Keratinocyte (primary cell): ENCODE results near the gene GDPD5. TPM values are rescaled to one million over a fixed set of nuclear protein-coding genes. Genes with fewer than 3 reads are reported as not detected.

Experiments used
- DNase-seq: peaks from one replicate; pipeline ENCODE4 v3.0.0-alpha.2; 2011; ENCODE audit warnings: low read depth, missing footprints, low spot score
- FAIRE-seq: peaks from 2 replicates; lab custom pipeline; 2011; peaks lifted over from hg19 to GRCh38; lab: Jason Lieb, UNC
- H2AFZ ChIP-seq: 2 replicates; pipeline ENCODE4 v1.6.0; 2012; ENCODE audit warnings: low read length, control low read depth, inconsistent platforms; ENCODE audit not compliant: control insufficient read depth
- H3K27ac ChIP-seq: 2 replicates; pipeline ENCODE4 v1.5.1; 2011; ENCODE audit warnings: low read length; ENCODE audit not compliant: control insufficient read depth, insufficient read depth
- H3K27me3 ChIP-seq: 3 replicates; pipeline ENCODE4 v1.6.0; 2011; ENCODE audit warnings: low read length; ENCODE audit not compliant: control insufficient read depth, insufficient read depth; ENCODE audit errors: extremely low read depth
- H3K36me3 ChIP-seq, 2 experiments: 2 replicates in 1 of 2; 3 replicates in 1 of 2; pipeline ENCODE4 v1.5.1; 2011; ENCODE audit warnings: low read length in 2 of 2, mild to moderate bottlenecking in 1 of 2; ENCODE audit not compliant: control insufficient read depth in 2 of 2, insufficient read depth in 2 of 2; ENCODE audit errors: extremely low read depth in 1 of 2
- H3K4me1 ChIP-seq: 3 replicates; pipeline ENCODE4 v1.5.1; 2011; ENCODE audit warnings: low read length; ENCODE audit not compliant: control insufficient read depth, insufficient read depth; ENCODE audit errors: extremely low read depth
- H3K4me2 ChIP-seq: 3 replicates; pipeline ENCODE4 v1.6.0; 2011; ENCODE audit warnings: low read depth, low read length; ENCODE audit not compliant: control insufficient read depth, insufficient read depth; ENCODE audit errors: extremely low read depth
- H3K4me3 ChIP-seq, 3 experiments: fragments of 200-600 bp in 1 of 3; sonication (generic) in 1 of 3; 2 replicates in 2 of 3; 3 replicates in 1 of 3; pipeline ENCODE4 v1.5.1; 2011 to 2016; ENCODE audit warnings: low read length in 3 of 3, mild to moderate bottlenecking in 3 of 3, control low read depth in 2 of 3, inconsistent platforms in 1 of 3, low read depth in 1 of 3, mixed read lengths in 1 of 3, mixed run types in 1 of 3, moderate library complexity in 1 of 3; ENCODE audit not compliant: control insufficient read depth in 2 of 3, insufficient read depth in 2 of 3; ENCODE audit errors: extremely low read depth in 1 of 3
- H3K79me2 ChIP-seq: 2 replicates; pipeline ENCODE4 v1.6.0; 2012; ENCODE audit warnings: low read length; ENCODE audit not compliant: control insufficient read depth, insufficient read depth
- H3K9ac ChIP-seq: 3 replicates; pipeline ENCODE4 v1.6.0; 2011; ENCODE audit warnings: low read length; ENCODE audit not compliant: control insufficient read depth, insufficient read depth; ENCODE audit errors: extremely low read depth
- H3K9me1 ChIP-seq: 3 replicates; pipeline ENCODE4 v1.6.0; 2011; ENCODE audit warnings: low read length; ENCODE audit not compliant: control insufficient read depth, insufficient read depth; ENCODE audit errors: extremely low read depth
- H3K9me3 ChIP-seq: 2 replicates; pipeline ENCODE4 v1.5.1; 2012; ENCODE audit warnings: low read depth, low read length; ENCODE audit not compliant: control insufficient read depth
- H4K20me1 ChIP-seq: 3 replicates; pipeline ENCODE4 v1.6.0; 2011; ENCODE audit warnings: low read length; ENCODE audit not compliant: control insufficient read depth, insufficient read depth; ENCODE audit errors: extremely low read depth
- EZH2 ChIP-seq: IDR thresholded peaks from one replicate; pipeline ENCODE4 v1.6.1; 2012; ENCODE audit warnings: inconsistent platforms, mild to moderate bottlenecking, low read length, moderate library complexity
- dilution Hi-C: fragments of 300-500 bp; cut with MboI; formaldehyde crosslinking; loops from one replicate; pipeline ENCODE4 v1.7.0; 2020; ENCODE audit warnings: low sequenced_read_pairs; ENCODE audit not compliant: extremely low pct_ligation_motif_present
- polyA plus RNA-seq, 5 experiments: library from polyadenylated mRNA; depleted of rRNA in 3 of 5; stranded (reverse) in 3 of 5; stranded (forward) in 1 of 5; unstranded in 1 of 5; fragments of >200 nt; gene quantifications; 1 replicate in 1 of 5; 2 replicates in 3 of 5; 3 replicates in 1 of 5; pipeline versions ENCODE4 v1.2.1 to v1.2.3, GENCODE V29; 2011 to 2012; ENCODE audit warnings: missing spikeins in 2 of 5, low read depth in 1 of 5, low replicate concordance in 1 of 5
- TF ChIP-seq, protein P1 (sequence below), 3 experiments: IDR thresholded peaks in 1 of 3; conservative IDR thresholded peaks in 1 of 3; optimal IDR thresholded peaks in 1 of 3; 2 replicates in 2 of 3; 3 replicates in 1 of 3; pipeline versions ENCODE3 to v1.5.1; 2011; ENCODE audit warnings: low read length in 3 of 3, mild to moderate bottlenecking in 3 of 3, moderate library complexity in 2 of 3, control low read depth in 1 of 3, inconsistent platforms in 1 of 3; ENCODE audit not compliant: insufficient read depth in 2 of 3; ENCODE audit errors: extremely low read depth in 1 of 3

Gene GDPD5
- polyA plus RNA-seq, 1 donor (not counting 4 experiments of a cell fraction or from before 2014, with no cell fraction given): 2.1 TPM

DNA sequence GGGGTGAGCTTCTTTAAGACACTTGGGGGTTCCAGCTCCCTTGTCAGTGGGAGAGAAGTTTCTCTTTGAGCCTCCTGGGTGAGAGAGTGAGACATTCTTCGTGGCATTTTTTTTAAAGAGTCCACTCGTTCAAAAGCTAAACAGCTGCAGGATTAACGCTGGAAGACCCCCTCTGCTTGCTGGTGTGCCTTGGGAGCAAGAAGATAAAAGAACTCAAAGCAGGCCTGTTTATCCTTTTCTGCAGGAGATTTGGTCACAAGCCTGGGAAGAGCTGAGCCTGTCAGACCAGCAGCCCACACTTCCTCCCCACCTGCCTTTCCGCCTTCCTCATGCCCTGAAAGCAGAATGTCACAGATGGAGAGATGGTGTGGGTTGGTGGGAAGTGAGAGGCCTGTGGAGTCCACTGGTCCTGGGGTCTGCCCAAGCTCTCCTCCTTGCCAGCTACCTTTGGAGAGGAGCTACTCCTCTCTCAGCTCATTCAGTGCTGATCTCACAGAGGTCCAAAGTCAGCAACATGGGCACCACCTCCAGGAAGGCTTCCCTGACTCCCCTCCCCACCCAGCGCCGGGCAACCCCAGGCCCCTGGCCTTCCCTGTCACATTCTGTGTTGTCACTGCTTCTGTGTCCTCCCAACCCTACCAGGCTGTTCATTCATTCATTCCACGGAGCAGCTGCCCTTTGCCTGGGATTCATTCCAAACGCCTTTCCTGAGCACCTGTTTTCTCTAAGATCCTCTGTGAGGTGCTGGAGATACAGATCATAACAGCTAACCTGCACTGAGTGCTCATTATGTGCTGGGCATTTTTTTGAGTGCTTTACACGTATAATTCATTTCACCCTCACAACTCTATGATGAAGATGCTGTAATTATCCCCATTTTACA lies 6.7 kb downstream of the GDPD5 start:
- no peak overlapping the region for H3K4me3 ChIP-seq
- no peak overlapping the region for H3K4me2 ChIP-seq
- DNase-seq (no peak), FAIRE-seq (no peak)
- H3K4me1 ChIP-seq: no peaks in the 10 kb centered on the region
- TF ChIP-seq EZH2: no peak
- TF ChIP-seq, protein P1, sequence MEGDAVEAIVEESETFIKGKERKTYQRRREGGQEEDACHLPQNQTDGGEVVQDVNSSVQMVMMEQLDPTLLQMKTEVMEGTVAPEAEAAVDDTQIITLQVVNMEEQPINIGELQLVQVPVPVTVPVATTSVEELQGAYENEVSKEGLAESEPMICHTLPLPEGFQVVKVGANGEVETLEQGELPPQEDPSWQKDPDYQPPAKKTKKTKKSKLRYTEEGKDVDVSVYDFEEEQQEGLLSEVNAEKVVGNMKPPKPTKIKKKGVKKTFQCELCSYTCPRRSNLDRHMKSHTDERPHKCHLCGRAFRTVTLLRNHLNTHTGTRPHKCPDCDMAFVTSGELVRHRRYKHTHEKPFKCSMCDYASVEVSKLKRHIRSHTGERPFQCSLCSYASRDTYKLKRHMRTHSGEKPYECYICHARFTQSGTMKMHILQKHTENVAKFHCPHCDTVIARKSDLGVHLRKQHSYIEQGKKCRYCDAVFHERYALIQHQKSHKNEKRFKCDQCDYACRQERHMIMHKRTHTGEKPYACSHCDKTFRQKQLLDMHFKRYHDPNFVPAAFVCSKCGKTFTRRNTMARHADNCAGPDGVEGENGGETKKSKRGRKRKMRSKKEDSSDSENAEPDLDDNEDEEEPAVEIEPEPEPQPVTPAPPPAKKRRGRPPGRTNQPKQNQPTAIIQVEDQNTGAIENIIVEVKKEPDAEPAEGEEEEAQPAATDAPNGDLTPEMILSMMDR (optimal IDR thresholded peaks at IDR 0.05 in 1 of 3, IDR thresholded peaks at IDR 0.05 in 1 of 3, conservative IDR thresholded peaks at IDR 0.05 in 1 of 3; ENCODE audit: extremely low read depth in 1 of 3, insufficient read depth in 2 of 3, low read length in 3 of 3): no peak
- H3K27me3 ChIP-seq: peaks cover 11% of the 10 kb centered on the region
- H3K9me1 ChIP-seq: no peaks in the 10 kb centered on the region
- H2AFZ ChIP-seq: no peak overlapping the region
- H4K20me1 ChIP-seq: no peaks in the 10 kb centered on the region
- no peak overlapping the region for H3K9ac ChIP-seq
- no peaks in the 10 kb centered on the region for H3K79me2 ChIP-seq
- no peaks in the 10 kb centered on the region for H3K9me3 ChIP-seq
- H3K36me3 ChIP-seq: no peaks in the 10 kb centered on the region
- no peak overlapping the region for H3K27ac ChIP-seq
- dilution Hi-C loops: no loop called here

DNA sequence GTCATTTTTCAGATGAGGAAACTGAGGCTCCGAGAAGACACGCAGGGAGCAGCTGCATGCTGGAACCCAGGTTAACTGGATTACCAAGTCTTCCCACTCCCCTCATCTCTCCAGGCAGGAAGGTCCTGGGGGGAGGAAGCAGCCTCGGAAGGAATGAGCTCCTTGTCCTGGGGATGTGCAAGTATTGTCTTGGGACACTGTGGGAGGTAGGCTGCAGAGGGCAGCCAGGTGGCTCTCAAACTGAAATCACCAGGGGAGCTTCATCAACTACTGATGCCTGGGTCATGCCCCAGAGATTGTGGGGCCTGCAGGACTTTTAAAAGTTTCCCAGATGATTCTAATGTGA lies 7.6 kb downstream of the GDPD5 start:
- no peak for DNase-seq
- Histone ChIP-seq H4K20me1 (no peaks in the 10 kb centered on the region), H3K9me1 (no peaks in the 10 kb centered on the region), H3K27me3 (peaks cover 11% of the 10 kb centered on the region), H3K79me2 (no peaks in the 10 kb centered on the region), H3K27ac (no peak overlapping the region), H3K9ac (no peak overlapping the region), H3K36me3 (no peaks in the 10 kb centered on the region), H3K4me1 (no peaks in the 10 kb centered on the region), H3K9me3 (no peaks in the 10 kb centered on the region), H3K4me2 (no peak overlapping the region), H3K4me3 (no peak overlapping the region), H2AFZ (no peak overlapping the region)
- FAIRE-seq: no peak
- TF ChIP-seq, protein P1 (optimal IDR thresholded peaks at IDR 0.05 in 1 of 3, IDR thresholded peaks at IDR 0.05 in 1 of 3, conservative IDR thresholded peaks at IDR 0.05 in 1 of 3; ENCODE audit: extremely low read depth in 1 of 3, insufficient read depth in 2 of 3, low read length in 3 of 3): no peak
- no peak for TF ChIP-seq EZH2
- dilution Hi-C loops: no loop called here
